Stimulated activated CD4-positive, alpha-beta T cell treated with anti-CD3 and anti-CD28 coated beads, Interleukin-2, amount 100 ng/mL, for 48 hours (primary cell): ENCODE data around the gene PSORS1C2.

ENCODE experiments used
- DNase-seq, 2 donors: peaks; one replicate each; pipeline ENCODE4 v3.0.0-alpha.2; 2020

Gene PSORS1C2

DNA sequence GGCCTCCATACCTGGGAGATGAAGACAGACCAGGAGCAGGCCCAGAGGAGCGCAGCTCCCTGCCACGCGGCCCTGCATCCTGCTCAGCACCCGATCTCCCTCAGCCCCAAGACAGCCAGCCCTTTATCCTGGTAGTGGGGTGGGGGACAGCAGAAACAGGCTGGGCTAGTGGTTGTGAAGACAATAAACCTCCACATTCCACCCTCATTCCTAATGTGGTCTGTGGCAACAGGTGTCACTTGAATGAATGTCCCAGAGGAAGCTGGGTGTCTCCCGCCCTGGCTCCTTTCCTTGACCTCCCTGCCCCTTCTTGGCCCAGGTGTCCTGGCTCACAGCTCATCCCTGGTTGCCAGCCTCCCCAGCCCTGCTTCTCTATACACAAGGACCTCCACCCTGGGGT lies 26.4 kb downstream of the PSORS1C2 start, which contains the start of gene C6orf15:
TSS of gene C6orf15 (minus strand) at position 98 of the 400 bp plus-strand sequence. CDS start at position 78, 20 bp downstream.
- DNase-seq = no peak

DNA sequence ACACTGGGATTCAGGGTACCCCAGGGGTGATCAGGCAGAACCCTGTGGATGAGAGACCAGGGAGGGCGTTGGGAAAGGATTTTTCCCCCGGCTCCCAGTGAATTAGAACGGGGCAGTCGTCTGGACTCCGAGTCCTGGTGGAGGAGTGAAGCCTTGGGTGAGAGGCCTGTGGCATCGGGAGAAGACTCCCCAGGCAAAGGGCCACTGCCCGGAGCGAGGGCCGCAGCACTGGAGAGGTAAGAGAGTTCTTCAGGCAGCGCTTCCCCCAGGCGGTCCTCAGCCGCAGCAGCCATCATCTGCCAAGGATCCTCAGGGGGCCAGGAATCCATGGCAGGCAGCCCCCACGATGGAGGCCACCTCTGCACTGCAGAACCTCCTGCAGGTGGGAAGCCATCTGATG lies 27.2 kb downstream of the PSORS1C2 start:
- no peak for DNase-seq

DNA sequence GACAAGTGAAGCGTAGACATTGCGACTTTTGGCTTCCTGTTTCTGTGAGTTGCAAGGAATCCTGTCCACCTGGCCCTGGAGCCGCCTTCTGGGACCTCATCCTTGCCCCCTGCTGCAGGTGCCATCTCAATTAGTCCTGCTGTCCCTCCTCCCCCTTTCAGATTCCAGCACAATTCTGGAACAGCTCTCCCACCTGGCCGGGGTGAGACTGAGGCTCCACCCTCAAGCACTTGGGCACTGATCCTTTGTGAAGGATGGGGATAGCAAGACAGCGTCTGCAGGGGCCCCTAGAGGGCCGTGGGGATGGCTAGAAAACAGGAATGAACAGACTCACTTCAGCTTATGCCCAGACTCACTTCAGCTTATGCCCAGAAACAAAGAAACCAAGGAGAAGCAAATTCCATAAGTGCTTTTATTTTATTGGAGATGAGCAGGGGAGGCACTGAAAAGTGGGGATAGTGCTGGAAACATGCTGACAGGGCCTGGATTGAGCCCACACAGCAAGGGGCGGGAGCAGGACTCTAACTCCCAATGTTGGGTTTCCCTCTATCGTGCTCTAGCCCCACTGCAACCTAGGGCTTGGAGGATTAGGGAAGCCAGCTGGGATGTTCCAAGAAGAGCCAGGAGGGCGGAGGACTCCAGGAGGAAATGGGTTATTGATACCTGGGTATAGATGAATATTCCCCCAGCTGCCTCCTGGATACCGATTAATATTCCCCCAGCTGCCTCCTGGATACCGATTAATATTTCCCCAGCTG lies 27.9 kb downstream of the PSORS1C2 start:
- DNase-seq = no peak

DNA sequence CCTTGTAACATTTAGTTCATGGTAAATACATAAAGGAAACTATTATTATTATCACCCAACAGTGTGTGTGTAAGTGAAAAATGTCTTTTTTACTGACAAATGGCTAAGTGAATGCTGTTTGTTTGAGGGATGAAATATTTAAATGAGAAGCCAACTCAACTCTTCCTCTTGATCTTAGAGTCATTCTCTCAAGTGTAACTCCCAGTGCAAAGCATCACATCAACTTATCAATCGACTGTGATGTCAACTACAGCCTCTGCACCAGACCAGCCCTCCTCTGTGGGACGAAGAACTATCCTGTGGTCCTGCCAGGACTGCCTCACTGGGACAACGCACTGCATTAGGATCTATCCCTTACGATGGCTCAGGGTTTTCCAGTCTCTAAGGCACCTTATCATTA lies 31.8 kb downstream of the PSORS1C2 start:
- DNase-seq = no peak

- no peak for DNase-seq
Measured at GRCh38 chr6:31103136-31103535, 35.7 kb downstream of the PSORS1C2 start.

DNA sequence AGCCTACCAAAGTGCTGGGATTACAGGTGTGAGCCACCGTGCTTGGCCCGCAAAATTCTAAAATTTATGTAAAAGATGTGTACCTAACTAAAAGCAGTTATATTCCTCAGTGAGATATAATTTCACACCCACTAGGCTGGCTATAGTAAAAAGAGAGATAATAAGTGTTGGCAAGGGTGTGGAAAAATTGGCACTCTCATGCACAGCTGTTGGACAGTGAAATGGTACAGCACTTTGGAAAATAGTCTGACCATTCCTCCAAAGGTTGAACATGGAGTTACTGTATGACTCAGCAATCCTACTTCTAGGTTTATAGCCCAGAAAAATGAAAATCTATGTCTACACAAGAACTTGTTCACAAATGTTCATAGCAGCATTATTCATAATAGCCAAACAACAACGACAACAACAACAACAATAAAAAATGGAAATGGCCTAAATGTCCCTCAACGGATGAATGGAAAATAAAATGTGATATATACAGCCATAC lies 40.4 kb downstream of the PSORS1C2 start:
- DNase-seq = no peak

DNA sequence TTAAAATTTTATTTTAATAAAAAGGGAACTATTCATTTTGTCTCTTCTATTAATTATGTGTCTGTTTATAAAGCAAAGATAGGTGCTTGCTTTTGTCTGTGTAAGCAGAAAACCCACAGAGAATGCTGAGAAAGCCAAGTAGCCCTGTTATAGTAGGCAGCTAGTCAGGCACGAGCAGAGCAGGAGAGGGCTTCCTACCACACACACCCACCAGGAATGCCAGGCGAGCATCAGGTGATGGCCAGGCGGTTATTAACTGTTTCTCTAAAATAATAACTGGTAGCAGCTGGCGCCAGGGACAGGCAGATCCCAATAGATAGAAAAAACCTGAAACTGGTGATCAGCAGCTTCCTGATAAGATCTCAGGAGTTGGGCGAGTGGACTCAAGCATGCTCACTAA lies 42.2 kb downstream of the PSORS1C2 start:
- no peak for DNase-seq

DNA sequence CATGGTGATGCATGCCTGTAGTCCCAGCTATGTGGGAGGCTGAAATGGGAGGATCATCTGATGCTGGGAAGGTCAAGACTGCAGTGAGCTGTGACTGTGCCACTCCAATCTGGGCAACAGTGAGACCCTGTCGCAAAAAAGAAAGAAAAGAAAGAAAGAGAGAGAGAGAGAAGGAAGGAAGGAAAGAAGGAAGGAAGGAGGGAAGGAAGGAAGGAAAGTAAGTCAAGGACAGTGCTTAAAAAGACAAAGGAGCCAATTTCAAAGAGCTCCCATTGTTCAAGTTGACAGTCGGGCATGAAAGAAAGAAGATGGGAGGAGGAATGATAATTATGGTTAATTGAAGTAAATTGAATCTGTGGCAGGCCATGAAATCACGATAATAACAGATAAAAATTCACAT lies 42.7 kb downstream of the PSORS1C2 start:
- no peak for DNase-seq

- peak in 1 of 2 donors; percentile 9 for DNase-seq
Measured at GRCh38 chr6:31094389-31094881, 44.4 kb downstream of the PSORS1C2 start.

DNA sequence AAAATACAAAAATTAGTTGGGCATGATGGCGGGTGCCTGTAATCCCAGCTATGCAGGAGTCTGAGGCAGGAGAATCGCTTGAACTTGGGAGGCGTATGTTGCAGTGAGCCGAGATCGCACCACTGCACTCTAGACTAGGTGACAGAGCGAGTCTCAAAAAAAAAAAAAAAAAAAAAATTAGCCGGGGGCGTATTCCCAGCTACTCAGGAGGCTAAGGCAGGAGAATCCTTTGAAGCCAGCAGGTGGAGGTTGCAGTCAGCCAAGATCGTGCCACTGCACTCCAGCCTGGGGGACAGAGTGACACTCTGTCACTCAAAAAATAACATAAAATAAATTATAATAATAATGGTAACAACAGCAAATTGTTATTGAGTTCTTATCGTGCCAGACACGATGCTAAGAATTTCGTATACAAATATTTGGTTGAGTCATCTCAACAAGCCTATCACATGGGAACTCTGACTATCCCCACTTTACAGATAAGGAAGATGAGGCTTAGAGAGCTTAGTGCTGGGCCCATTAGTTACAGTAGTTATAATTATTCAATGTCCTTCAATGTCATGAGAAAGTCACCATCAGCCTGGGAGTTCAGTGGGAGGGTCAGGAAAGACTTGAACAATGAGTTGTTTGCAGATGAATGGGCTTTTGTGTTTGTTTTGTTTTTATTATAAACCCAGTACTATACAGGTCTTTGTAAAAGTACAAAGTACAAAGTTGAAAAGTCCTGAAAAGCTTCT lies 45.9 kb downstream of the PSORS1C2 start:
- DNase-seq = no peak

DNA sequence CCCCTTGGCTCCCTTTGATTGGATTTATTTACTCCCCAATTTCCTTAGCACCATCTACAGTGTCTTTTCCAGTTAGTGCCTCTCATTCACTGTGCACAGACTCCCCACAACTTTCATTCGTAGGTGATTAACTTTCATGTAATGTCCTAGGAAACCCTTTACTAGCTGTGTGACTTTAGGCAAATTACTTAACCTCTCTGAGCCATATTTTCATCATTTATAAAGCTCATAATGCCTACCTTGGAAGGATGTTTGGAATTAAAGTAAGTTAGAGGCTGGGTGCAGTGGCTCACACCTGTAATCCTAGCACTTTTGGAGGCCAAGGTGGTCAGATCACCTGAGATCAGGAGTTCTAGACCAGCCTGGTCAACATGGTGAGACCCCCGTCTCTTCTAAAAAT lies 46.6 kb downstream of the PSORS1C2 start:
- DNase-seq = no peak

DNA sequence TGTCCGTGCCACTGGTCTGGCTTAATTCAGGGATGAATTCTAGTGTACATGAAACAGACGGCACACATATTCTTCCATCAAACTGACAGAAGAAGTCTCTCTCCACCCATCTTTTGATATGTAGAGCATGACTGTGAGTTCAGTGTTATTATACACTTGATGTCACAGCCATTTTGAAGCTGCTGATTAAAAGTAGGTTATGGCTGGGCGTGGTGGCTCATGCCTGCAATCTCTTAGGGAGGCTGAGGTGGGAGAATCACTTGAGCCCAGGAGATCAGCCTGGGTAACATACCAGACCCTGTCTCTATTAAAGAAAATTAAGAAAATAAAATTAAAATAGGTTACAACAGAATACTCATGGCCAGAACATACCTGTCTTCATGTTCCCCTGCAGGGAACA lies 47.2 kb downstream of the PSORS1C2 start:
- DNase-seq = no peak

DNA sequence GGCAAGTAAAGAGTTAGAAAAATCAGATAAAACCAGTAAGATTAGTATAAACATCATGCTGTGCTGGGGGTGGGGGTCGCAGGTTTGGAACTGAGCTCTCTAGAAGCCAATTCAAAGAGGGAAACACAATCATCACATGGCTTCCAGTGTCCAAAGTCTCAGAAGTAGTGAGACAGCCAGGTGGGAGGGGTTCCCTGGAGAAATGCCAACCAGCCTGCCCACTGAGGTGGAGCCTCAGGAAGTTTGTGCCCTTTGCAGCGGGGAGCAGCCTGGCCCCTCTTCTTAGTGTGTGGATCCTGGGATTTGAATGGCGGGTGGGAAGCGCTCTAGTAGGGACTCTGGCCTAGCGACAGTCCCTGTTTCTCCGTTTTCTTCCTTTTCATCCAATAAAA lies 47.9 kb downstream of the PSORS1C2 start:
- DNase-seq = no peak

GRCh38 chr6:31090275-31090972 lies 48.4 kb downstream of the PSORS1C2 start:
- no peak for DNase-seq
